Measurements from ENCODE around the gene LCMT2. TPM values are rescaled to one million over a fixed set of nuclear protein-coding genes. Genes with fewer than 3 reads are reported as not detected.

LCMT2 gene
- polyA plus RNA-seq (10.3 TPM in 2 replicates), polyA minus RNA-seq (28.7 and 30.4 TPM in 2 replicates)

- H3K36me3 ChIP-seq (ENCODE audit: insufficient read depth, low read length): peaks cover 7% of the 10 kb centered on the region
- H3K27ac ChIP-seq (ENCODE audit: low read length): peak within 1 kb of the TSS; percentile 94
- TF ChIP-seq TAF1 (IDR thresholded peaks at IDR 0.05; ENCODE audit: low read depth) (peak; percentile 85), CTCF (IDR thresholded peaks at IDR 0.05; ENCODE audit: poor library complexity, severe bottlenecking) (peak; percentile 25), POLR2AphosphoS5 (IDR thresholded peaks at IDR 0.05) (peak; percentile 93), EP300 (conservative IDR thresholded peaks at IDR 0.05; ENCODE audit: poor library complexity, severe bottlenecking) (peak; percentile 66), REST (IDR thresholded peaks at IDR 0.05; ENCODE audit: borderline replicate concordance) (peak; percentile 69), RAD21 (conservative IDR thresholded peaks at IDR 0.05) (no peak), MXI1 (conservative IDR thresholded peaks at IDR 0.05; ENCODE audit: poor library complexity, severe bottlenecking) (peak; percentile 96), SMC3 (conservative IDR thresholded peaks at IDR 0.05; ENCODE audit: poor library complexity) (no peak), EZH2 (IDR thresholded peaks at IDR 0.05; ENCODE audit: borderline replicate concordance, insufficient read depth, low read length, poor library complexity, severe bottlenecking) (no peak)
- H3K4me2 ChIP-seq (ENCODE audit: low read length): peak within 1 kb of the TSS; percentile 89
- no peaks in the 10 kb centered on the region for H3K9me2 ChIP-seq (ENCODE audit: insufficient read depth, low read length)
- peak within 1 kb of the TSS; percentile 75 for H3K4me3 ChIP-seq (ENCODE audit: low read length)
- no peaks in the 10 kb centered on the region for H3K27me3 ChIP-seq (ENCODE audit: insufficient read depth, low read depth, low read length)
- H3K9me3 ChIP-seq (ENCODE audit: low read length): no peaks in the 10 kb centered on the region
- H3K9ac ChIP-seq (ENCODE audit: low read length): peak within 1 kb of the TSS; percentile 90
- H3K79me2 ChIP-seq (replicated peaks; ENCODE audit: insufficient read depth, low read length): peaks cover 14% of the 10 kb centered on the region
- no peaks in the 10 kb centered on the region for H4K20me1 ChIP-seq (ENCODE audit: insufficient read depth)
- peak within 1 kb of the TSS; percentile 98 for H2AFZ ChIP-seq (ENCODE audit: low read depth, low read length)
- H3F3A ChIP-seq (ENCODE audit: insufficient read depth, low read length, poor library complexity, severe bottlenecking): no peaks in the 10 kb centered on the region
Observed at GRCh38 chr15:43329960-43330779, at the start of gene LCMT2. Gene LCMT2 (minus strand): TSS chr15:43330573. CDS start chr15:43330489, 84 bp downstream.

DNA sequence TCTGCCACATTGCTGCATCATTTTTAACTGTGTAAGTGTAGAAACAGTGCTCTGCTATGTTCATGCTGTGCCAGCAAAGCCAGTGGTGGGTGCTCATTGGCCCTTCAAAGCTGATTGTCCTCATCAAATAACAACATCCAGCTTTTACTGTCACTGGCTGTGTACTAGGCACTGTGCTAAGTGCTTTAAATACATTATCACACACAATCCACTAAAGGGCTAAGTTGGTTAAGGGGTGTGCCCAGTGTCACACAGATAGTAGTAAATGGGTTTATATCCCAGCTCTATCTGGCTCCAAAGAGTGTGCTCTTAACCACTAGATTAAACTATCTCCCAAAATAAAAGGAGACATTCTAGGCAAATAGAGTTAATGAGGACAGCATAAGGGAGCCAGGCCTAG is 48.2 kb upstream of the LCMT2 start:
- TF ChIP-seq TAF1 (IDR thresholded peaks at IDR 0.05; ENCODE audit: low read depth) (no peak), POLR2AphosphoS5 (IDR thresholded peaks at IDR 0.05) (no peak), MXI1 (conservative IDR thresholded peaks at IDR 0.05; ENCODE audit: poor library complexity, severe bottlenecking) (no peak), RAD21 (conservative IDR thresholded peaks at IDR 0.05) (no peak), REST (IDR thresholded peaks at IDR 0.05; ENCODE audit: borderline replicate concordance) (no peak), CTCF (IDR thresholded peaks at IDR 0.05; ENCODE audit: poor library complexity, severe bottlenecking) (no peak), EZH2 (IDR thresholded peaks at IDR 0.05; ENCODE audit: borderline replicate concordance, insufficient read depth, low read length, poor library complexity, severe bottlenecking) (no peak), SMC3 (conservative IDR thresholded peaks at IDR 0.05; ENCODE audit: poor library complexity) (no peak), EP300 (conservative IDR thresholded peaks at IDR 0.05; ENCODE audit: poor library complexity, severe bottlenecking) (no peak)
- H3K27me3 ChIP-seq (ENCODE audit: insufficient read depth, low read depth, low read length): no peaks in the 10 kb centered on the region
- no peaks in the 10 kb centered on the region for H3K9me3 ChIP-seq (ENCODE audit: low read length)
- no peaks in the 10 kb centered on the region for H3K79me2 ChIP-seq (replicated peaks; ENCODE audit: insufficient read depth, low read length)
- H3K9me2 ChIP-seq (ENCODE audit: insufficient read depth, low read length): no peaks in the 10 kb centered on the region
- no peak overlapping the region for H2AFZ ChIP-seq (ENCODE audit: low read depth, low read length)
- no peak overlapping the region for H3K4me2 ChIP-seq (ENCODE audit: low read length)
- no peaks in the 10 kb centered on the region for H3F3A ChIP-seq (ENCODE audit: insufficient read depth, low read length, poor library complexity, severe bottlenecking)
- peaks cover 4% of the 10 kb centered on the region for H4K20me1 ChIP-seq (ENCODE audit: insufficient read depth)
- no peak overlapping the region for H3K4me3 ChIP-seq (ENCODE audit: low read length)
- peaks cover 3% of the 10 kb centered on the region for H3K36me3 ChIP-seq (ENCODE audit: insufficient read depth, low read length)
- H3K9ac ChIP-seq (ENCODE audit: low read length): no peak overlapping the region
- H3K27ac ChIP-seq (ENCODE audit: low read length): no peak overlapping the region
